HG03064 (cell line): ENCODE data around the gene ADK.
"Not testable (repeated sequence)": the region's sequence is repeated elsewhere in the genome, so short reads cannot be mapped to it uniquely, and the experiment has no call there.

Experiments used
- ATAC-seq: cut with Tn5 transposase; IDR thresholded peaks from one replicate; pipeline ENCODE4 v1.9.1; 2021; ENCODE audit warnings: low read depth; ENCODE audit not compliant: unreplicated experiment

The ADK gene

DNA sequence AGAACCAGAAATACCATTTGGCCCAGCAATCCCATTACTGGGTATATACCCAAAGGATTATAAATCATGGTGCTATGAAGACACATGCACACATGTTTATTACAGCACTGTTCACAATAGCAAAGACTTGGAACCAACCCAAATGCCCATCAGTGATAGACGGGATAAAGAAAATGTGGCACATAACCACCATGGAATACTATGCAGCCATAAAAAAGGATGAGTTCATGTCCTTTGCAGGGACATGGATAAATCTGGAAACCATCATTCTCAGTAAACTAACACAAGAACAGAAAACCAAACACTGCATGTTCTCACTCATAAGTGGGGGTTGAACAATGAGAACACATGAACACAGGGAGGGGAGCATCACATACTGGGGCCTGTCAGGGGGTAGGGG, 306.5 kb downstream of the ADK start:
- not testable (repeated sequence) for ATAC-seq

DNA sequence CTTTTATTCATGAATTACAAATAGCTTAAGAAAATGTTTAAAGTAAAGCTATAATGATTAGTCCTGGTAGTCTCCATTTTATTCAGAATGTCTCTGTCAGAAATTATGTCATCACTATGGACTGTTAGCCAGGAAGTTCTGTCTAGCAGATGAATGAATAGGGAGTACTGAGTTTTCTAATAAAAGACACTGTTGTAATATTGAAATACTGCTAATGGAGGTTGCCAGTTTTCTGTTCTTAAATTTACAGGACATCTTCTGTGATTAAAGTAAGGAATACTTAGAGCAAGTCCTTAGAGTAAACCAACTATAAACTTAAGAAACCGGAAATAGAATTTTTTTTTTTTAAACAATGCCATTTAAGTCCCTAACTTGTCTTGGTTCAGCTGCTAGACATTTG, 309.8 kb downstream of the ADK start:
- no peak for ATAC-seq

DNA sequence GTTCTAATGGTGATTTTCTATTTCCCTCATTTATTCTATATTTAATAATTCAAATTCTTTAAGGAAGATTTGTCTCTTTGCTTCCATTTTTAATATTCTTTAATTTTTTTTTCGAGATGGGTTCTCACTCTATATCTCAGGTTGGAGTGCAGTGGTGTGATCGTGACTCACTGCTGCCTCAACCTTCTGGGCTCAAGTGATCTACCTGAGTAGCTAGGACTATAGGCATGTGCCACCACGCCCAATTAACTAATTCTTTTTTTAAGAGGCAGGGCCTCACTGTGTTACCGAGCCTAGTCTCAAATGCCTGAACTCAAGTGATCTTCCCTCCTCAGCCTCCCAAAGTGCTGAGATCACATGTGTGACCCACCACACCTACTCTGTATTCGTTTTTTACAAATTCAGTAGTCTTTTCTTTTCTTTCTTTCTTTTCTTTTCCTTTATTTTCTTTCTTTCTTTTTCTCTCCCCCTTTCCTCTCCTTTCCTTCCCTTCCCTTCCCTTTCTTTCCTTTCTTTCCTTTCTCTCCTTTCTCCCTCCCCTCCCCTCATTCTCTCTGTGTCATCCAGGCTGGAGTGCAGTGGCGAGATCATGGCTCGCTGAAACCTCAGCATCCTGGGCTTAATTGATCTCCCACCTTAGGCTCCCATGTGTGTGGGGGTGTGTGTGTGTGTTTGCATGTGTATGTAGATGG, 323.1 kb downstream of the ADK start:
- ATAC-seq = no peak

GRCh38 chr10:74476162-74476706, 325.2 kb downstream of the ADK start:
- not testable (repeated sequence) for ATAC-seq

GRCh38 chr10:74480778-74481177, 329.8 kb downstream of the ADK start:
- ATAC-seq = no peak

- ATAC-seq = no peak
These were observed 332.3 kb downstream of the ADK start for GRCh38 chr10:74483356-74483755.

GRCh38 chr10:74485283-74485682, 334.3 kb downstream of the ADK start:
- no peak for ATAC-seq

GRCh38 chr10:74486659-74487058, 335.6 kb downstream of the ADK start:
- no peak for ATAC-seq

GRCh38 chr10:74488907-74489306, 337.9 kb downstream of the ADK start:
- ATAC-seq = no peak

DNA sequence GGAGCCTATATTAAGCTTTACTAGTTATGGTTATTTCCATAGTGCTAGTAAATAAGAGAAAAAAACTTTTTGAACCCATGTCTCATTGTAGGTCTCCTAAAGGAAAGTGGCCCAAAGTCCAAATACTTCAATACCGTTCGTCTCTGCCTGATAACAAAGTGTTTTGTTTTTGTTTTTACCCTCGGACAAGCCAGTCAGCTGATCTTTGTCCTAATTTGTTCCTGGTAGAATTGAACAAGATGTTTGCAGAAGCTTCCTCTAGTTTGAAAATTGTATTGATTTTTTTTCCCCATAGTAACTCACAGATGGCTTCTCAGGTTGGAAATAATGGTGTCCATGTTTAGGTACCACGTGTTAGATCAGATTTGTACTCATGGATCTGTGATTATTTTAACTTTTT, 339.5 kb downstream of the ADK start:
- ATAC-seq = no peak

DNA sequence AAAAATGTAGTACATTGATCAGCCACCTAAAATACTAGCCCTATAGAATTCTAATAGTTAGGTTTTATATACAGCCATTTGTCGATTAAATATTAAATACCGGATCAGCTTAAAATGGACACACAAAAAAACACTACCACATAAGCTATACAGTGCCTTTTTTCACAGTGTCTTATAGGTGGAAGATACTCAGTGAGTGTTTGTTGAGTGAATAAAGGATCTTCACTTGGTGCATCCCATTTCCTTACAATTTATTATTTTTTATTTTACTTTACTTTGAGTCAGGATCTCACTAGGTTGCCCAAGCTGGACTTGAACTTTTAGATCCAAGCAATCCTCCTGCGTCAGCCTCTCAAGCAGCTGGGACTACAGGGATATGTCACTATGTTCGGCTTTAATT, 340.0 kb downstream of the ADK start:
- no peak for ATAC-seq

DNA sequence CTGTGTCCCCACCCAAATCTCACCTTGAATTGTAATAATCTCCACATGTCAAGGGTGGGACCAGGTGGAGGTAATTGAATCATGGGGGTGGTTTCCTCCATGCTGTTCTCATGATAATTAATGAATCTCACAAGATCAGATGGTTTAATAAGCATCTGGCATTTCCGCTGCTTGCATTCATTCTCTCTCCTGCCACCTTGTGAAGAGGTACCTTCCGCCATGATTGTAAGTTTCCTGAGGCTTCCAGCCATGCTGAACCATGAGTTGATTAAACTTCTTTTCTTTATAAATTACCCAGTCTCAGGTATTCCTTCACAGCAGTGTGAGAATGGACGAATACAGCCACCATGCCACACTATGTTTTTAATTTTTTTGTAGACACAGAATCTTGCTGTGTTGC, 345.3 kb downstream of the ADK start:
- not testable (repeated sequence) for ATAC-seq

DNA sequence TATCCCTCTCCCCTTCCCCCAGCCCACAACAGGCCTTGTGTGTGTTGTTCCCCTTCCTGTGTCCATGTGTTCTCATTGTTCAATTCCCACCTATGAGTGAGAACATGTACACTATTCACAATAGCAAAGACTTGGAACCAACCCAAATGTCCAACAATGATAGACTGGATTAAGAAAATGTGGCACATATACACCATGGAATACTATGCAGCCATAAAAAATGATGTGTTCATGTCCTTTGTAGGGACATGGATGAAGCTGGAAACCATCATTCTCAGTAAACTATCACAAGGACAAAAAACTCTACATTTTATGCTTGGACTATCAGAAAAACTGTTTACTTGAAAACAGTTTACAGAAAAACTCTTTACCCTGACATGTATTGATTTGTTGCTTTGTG, 347.6 kb downstream of the ADK start:
- ATAC-seq = not testable (repeated sequence)

DNA sequence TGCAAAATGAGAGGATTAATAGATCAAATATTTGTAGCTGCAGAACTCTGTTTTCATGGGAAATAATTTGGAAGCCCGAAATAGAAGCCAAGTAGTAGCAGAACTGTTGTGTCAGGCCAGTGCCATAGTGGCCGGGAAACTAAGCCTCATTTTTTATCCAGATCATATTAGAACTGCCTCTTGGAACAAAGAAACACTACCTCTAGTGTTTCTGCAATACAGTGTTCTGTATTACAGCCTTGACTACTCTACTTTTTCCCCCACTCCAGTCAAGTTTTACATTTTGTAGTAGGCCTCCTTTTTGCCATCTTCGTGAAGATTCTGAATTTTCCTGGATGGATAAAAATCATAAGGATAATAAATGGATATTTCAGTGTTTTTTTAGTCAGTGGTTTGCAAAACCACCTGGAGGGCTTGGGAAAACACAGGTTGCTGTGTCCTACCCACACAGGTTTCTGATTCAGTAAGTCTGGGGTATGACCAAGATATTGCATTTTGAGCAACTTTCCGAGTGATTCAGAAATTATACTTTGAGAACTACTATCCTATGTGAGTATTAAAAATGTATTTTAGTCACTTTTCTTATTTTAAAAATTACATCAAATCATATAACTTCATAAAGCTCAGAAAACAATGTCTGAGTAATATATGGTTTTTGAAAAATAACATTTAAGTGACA, 349.1 kb downstream of the ADK start:
- no peak for ATAC-seq

DNA sequence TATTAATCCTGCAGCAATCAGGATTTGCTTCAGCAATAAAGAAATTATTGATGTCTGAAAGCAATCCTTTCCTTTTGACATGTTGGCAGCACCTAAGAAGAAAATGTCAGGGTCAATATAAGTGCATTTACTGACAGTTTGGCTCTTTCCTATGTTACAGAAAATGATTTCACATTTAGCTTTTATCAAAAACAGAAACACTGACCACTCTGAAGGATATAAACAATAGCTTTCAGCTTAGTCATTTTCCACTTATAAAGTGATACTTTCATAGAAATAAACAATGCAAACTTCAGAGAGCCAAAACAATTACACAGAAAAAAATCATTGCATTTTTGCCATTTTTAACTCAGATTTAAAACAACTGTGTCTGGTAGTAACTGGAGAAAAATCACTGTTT, 349.8 kb downstream of the ADK start:
- ATAC-seq = no peak

DNA sequence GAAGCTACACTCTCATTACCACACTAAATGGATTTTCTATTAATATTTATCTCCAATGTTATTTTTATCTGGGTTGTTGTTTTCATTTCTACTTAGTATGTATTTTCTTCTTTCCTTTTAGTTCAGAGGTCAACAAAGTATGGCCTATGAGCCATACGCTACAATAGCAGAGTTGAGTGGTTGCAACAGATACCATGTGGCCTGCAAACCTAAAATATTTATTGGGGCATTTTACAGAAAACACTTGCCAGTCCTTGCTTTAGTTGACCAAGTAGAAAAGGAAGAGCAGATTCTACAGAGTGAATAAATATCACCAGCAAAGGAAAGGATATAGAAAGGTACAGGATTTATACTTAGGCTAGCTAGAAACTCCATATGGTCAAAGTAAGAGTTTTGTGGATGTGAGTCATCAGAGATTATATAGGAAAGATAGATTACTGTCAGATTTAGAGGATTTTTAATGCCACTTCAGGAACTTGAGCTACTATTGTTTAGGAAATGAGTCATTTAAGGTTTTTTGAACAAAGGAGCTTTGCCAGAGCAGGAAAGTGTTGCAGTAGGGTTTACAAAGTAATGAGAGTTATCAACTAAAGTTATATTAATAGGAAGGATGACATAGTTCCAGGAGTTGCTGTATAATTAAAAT, 352.1 kb downstream of the ADK start:
- no peak for ATAC-seq

- no peak for ATAC-seq
These were observed 356.9 kb downstream of the ADK start for GRCh38 chr10:74507951-74508350.

- ATAC-seq = no peak
These were observed 359.6 kb downstream of the ADK start for GRCh38 chr10:74510594-74510993.

DNA sequence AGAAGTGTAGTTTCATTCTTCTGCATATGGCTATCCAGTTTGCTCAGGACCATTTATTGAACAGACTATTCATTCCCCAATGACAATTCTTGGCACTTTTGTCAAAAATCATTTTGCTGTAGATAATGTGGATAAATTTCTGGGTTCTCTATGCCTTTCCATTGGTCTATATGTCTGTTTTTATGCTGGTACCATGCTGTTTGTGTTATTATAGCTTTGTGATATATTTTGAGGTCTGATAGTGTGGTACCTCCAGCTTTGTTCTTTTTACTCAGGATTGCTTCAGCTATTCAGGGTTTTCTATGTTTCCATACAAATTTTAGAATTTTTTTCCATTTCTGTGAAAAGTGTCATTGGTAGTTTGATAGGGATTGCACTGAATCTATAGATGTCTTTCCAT, 360.0 kb downstream of the ADK start:
- no peak for ATAC-seq

DNA sequence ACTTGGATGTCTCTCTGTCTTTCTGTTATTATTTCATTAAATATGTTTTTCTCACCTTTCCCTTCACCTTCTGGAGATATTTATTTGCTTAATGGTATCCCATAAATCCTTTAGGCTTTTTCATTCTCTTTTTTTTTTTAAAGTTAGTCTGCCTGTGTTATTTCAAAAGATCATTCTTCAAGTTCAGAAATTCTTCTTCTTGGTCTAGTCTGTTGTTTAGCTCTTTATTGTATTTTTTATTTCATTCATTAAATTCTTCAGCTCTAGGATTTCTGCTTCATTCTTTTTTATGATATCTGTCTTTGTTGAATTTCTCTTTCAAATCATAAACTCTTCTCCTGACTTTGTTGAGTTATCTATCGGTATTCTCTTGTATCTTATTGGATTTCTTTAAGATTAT, 363.3 kb downstream of the ADK start:
- ATAC-seq = no peak

DNA sequence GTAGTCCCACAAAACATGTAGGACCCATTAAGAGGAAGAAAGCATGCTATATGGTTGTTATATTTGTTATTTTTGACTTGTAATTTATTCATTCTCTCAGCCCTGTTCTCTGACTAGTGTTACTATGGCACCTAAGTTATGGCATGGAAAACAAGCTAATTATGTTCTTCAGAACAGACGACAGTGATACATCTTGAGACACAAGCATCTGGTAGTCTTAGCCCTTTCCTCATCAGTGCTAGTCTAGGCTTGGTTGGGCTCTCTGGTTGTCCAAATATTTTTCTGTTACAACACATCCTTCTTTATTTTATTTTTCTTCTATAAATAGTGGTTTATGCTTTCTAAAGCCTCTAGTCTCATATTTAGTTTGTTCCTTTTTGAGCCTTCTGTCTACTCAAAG, 367.0 kb downstream of the ADK start:
- ATAC-seq = no peak

- ATAC-seq = no peak
These were observed 370.5 kb downstream of the ADK start for GRCh38 chr10:74521526-74521925.
